CD4-positive, alpha-beta memory T cell (primary cell): ENCODE results near the gene AHSG. TPM values are rescaled to one million over a fixed set of nuclear protein-coding genes. Genes with fewer than 3 reads are reported as not detected.
"Not testable (repeated sequence)": the region's sequence is repeated elsewhere in the genome, so short reads cannot be mapped to it uniquely, and the experiment has no call there.

Experiments used
- CTCF ChIA-PET: fragments of 350-600 bp; sonication (Branson Sonifier 250); formaldehyde crosslinking; loops from one replicate; lab custom pipeline; 2021; ENCODE audit warnings: inconsistent platforms; ENCODE audit not compliant: partially characterized antibody; lab: Charles Lee
- POLR2A ChIA-PET: fragments of 350-600 bp; sonication (Branson Sonifier 250); formaldehyde crosslinking; loops from one replicate; lab custom pipeline; 2021; ENCODE audit not compliant: partially characterized antibody; lab: Charles Lee
- DNase-seq, 5 donors: peaks; one replicate each; pipeline versions ENCODE4 v3.0.0 to v3.0.0-alpha.2; 2020 to 2022; ENCODE audit warnings: mixed read lengths in 1 of 5
- H3K27ac ChIP-seq: one replicate; pipeline ENCODE4 v1.7.0; 2013; ENCODE audit warnings: low read depth, low read length
- H3K27me3 ChIP-seq: 2 replicates; pipeline ENCODE4 v1.7.0; 2013; ENCODE audit warnings: mild to moderate bottlenecking, low read length, moderate library complexity; ENCODE audit not compliant: insufficient read depth
- H3K36me3 ChIP-seq: 2 replicates; pipeline ENCODE4 v1.7.0; 2013; ENCODE audit warnings: mild to moderate bottlenecking, low read length, moderate library complexity; ENCODE audit not compliant: insufficient read depth
- H3K4me1 ChIP-seq: 2 replicates; pipeline ENCODE4 v1.7.0; 2013; ENCODE audit warnings: mild to moderate bottlenecking, low read length, moderate library complexity; ENCODE audit not compliant: insufficient read depth
- H3K4me3 ChIP-seq, 2 donors: one replicate each; pipeline ENCODE4 v1.7.0; 2013; ENCODE audit warnings: low read length in 2 of 2, mild to moderate bottlenecking in 1 of 2
- H3K9me3 ChIP-seq, 2 donors: one replicate each; pipeline ENCODE4 v1.7.0; 2013; ENCODE audit warnings: low read length in 2 of 2, control low read depth in 1 of 2; ENCODE audit not compliant: control insufficient read depth in 1 of 2
- H3K27ac Mint-ChIP-seq, 7 donors: one replicate each; pipeline ENCODE4 v1.8.0; 2020 to 2021; ENCODE audit warnings: mixed read lengths in 7 of 7, mild to moderate bottlenecking in 6 of 7, inconsistent platforms in 3 of 7, moderate library complexity in 3 of 7
- H3K27me3 Mint-ChIP-seq, 2 donors: one replicate each; pipeline ENCODE4 v1.8.0; 2020 to 2021; ENCODE audit warnings: mixed read lengths in 2 of 2
- H3K36me3 Mint-ChIP-seq, 2 donors: one replicate each; pipeline ENCODE4 v1.8.0; 2020 to 2021; ENCODE audit warnings: mixed read lengths in 2 of 2, inconsistent platforms in 1 of 2, mild to moderate bottlenecking in 1 of 2
- H3K4me1 Mint-ChIP-seq, 4 donors: one replicate each; pipeline ENCODE4 v1.8.0; 2020 to 2021; ENCODE audit warnings: mixed read lengths in 4 of 4, mild to moderate bottlenecking in 1 of 4
- H3K4me3 Mint-ChIP-seq, 8 donors: one replicate each; pipeline ENCODE4 v1.8.0; 2020 to 2021; ENCODE audit warnings: mixed read lengths in 8 of 8, mild to moderate bottlenecking in 7 of 8, moderate library complexity in 6 of 8, inconsistent platforms in 3 of 8
- H3K9me3 Mint-ChIP-seq, 8 donors: one replicate each; pipeline ENCODE4 v1.8.0; 2020 to 2021; ENCODE audit warnings: mixed read lengths in 8 of 8, mild to moderate bottlenecking in 5 of 8, inconsistent platforms in 3 of 8, moderate library complexity in 1 of 8
- intact Hi-C: fragments of 100-400 bp; cut with micrococcal nuclease; formaldehyde crosslinking; loops from one replicate; pipeline ENCODE4 v1.15.1; 2023
- polyA plus RNA-seq, 2 donors: library from polyadenylated mRNA; unstranded; fragments of 300-500 nt; fragmentation: Illumina TruSeq; gene quantifications; one replicate each; pipeline ENCODE4 v1.2.3, GENCODE V29; 2021
- total RNA-seq, 2 experiments: library from RNA; stranded (reverse); gene quantifications; one replicate each; pipeline ENCODE4 v1.2.3, GENCODE V29; 2021

The AHSG gene
- total and polyA plus RNA-seq, 4 experiments from 2014 or later, result not detected

GRCh38 chr3:186627852-186628414 is 15.1 kb downstream of the AHSG start:
- Histone ChIP-seq H3K27ac (no peak overlapping the region), H3K4me1 (no peaks in the 10 kb centered on the region), H3K27me3 (no peaks in the 10 kb centered on the region), H3K36me3 (no peaks in the 10 kb centered on the region), H3K4me3 (no peak overlapping the region), H3K9me3 (no peaks in the 10 kb centered on the region)
- no peak for DNase-seq
- intact Hi-C loops, result no loop called here
- Mint-ChIP-seq H3K9me3 (peaks cover 0 to 2% (median 0%) of the 10 kb centered on the region in 8 donors), H3K4me1 (peaks cover 0 to 1% (median 0%) of the 10 kb centered on the region in 4 donors), H3K4me3 (no peak overlapping the region), H3K27ac (no peak overlapping the region), H3K36me3 (no peaks in the 10 kb centered on the region), H3K27me3 (peaks cover 10 to 12% of the 10 kb centered on the region in 2 donors)
- POLR2A ChIA-PET, result no interaction called here
- CTCF ChIA-PET, result no interaction called here

GRCh38 chr3:186628756-186629155 is 15.9 kb downstream of the AHSG start:
- DNase-seq, result no peak
- H3K4me1 ChIP-seq, result no peaks in the 10 kb centered on the region
- Mint-ChIP-seq H3K27ac (no peak overlapping the region), H3K4me1 (peaks cover 0 to 1% (median 0%) of the 10 kb centered on the region in 4 donors), H3K4me3 (no peak overlapping the region), H3K36me3 (no peaks in the 10 kb centered on the region), H3K9me3 (peaks cover 0 to 2% (median 0%) of the 10 kb centered on the region in 8 donors), H3K27me3 (peaks cover 8% of the 10 kb centered on the region in 2 donors)
- ChIA-PET CTCF (no interaction called here), POLR2A (no interaction called here)
- H3K36me3 ChIP-seq, result no peaks in the 10 kb centered on the region
- H3K27ac ChIP-seq, result no peak overlapping the region
- no peak overlapping the region for H3K4me3 ChIP-seq
- intact Hi-C loops, result no loop called here
- no peaks in the 10 kb centered on the region for H3K9me3 ChIP-seq
- H3K27me3 ChIP-seq, result no peaks in the 10 kb centered on the region

- intact Hi-C loops, result no loop called here
- Mint-ChIP-seq H3K4me1 (peaks cover 0 to 1% (median 0%) of the 10 kb centered on the region in 4 donors), H3K9me3 (peaks cover 0 to 2% (median 0%) of the 10 kb centered on the region in 8 donors), H3K36me3 (no peaks in the 10 kb centered on the region), H3K4me3 (no peak overlapping the region), H3K27ac (peak overlapping the region in 1 of 7 donors; percentile 44), H3K27me3 (peaks cover 8 to 10% of the 10 kb centered on the region in 2 donors)
- H3K36me3 ChIP-seq, result no peaks in the 10 kb centered on the region
- no peaks in the 10 kb centered on the region for H3K27me3 ChIP-seq
- DNase-seq, result no peak
- no peak overlapping the region for H3K4me3 ChIP-seq
- no peak overlapping the region for H3K27ac ChIP-seq
- H3K4me1 ChIP-seq, result no peaks in the 10 kb centered on the region
- ChIA-PET POLR2A (no interaction called here), CTCF (interaction anchor here (4.7 kb wide), 1 partner anchor 17 kb away, joined by 48 read pairs; the partner anchor contains the start of gene AHSG)
- no peaks in the 10 kb centered on the region for H3K9me3 ChIP-seq
These were observed 18.2 kb downstream of the AHSG start for GRCh38 chr3:186630950-186631641.

GRCh38 chr3:186633481-186633880 is 20.6 kb downstream of the AHSG start:
- Histone ChIP-seq H3K9me3 (no peaks in the 10 kb centered on the region), H3K4me3 (no peak overlapping the region), H3K27me3 (no peaks in the 10 kb centered on the region), H3K27ac (no peak overlapping the region), H3K4me1 (no peaks in the 10 kb centered on the region), H3K36me3 (no peaks in the 10 kb centered on the region)
- peaks cover 0 to 1% (median 0%) of the 10 kb centered on the region in 4 donors for H3K4me1 Mint-ChIP-seq
- ChIA-PET POLR2A (no interaction called here), CTCF (interaction anchor here (4.7 kb wide), 1 partner anchor 19 kb away, joined by 48 read pairs; the partner anchor contains the start of gene AHSG)
- H3K27me3 Mint-ChIP-seq, result peaks cover 6 to 13% of the 10 kb centered on the region in 2 donors
- H3K4me3 Mint-ChIP-seq, result no peak overlapping the region
- intact Hi-C loops, result no loop called here
- no peaks in the 10 kb centered on the region for H3K9me3 Mint-ChIP-seq
- H3K36me3 Mint-ChIP-seq, result no peaks in the 10 kb centered on the region
- DNase-seq, result no peak
- no peak overlapping the region for H3K27ac Mint-ChIP-seq

- intact Hi-C loops, H3K9me3 ChIP-seq, H3K36me3 ChIP-seq, H3K27ac Mint-ChIP-seq, H3K27ac ChIP-seq, H3K9me3 Mint-ChIP-seq, H3K4me3 Mint-ChIP-seq, POLR2A ChIA-PET, H3K36me3 Mint-ChIP-seq, H3K4me1 ChIP-seq, H3K4me3 ChIP-seq, H3K4me1 Mint-ChIP-seq, DNase-seq, H3K27me3 ChIP-seq: not testable (repeated sequence)
- CTCF ChIA-PET, result interaction anchor here (0.7 to 1.7 kb wide), 2 partner anchors 17 to 20 kb away, joined by 3 to 5 read pairs; no protein-coding TSS in a partner anchor
- peaks cover 6 to 13% of the 10 kb centered on the region in 2 donors for H3K27me3 Mint-ChIP-seq
These were observed 21.3 kb downstream of the AHSG start for GRCh38 chr3:186634207-186634606.

GRCh38 chr3:186635532-186635931 is 22.7 kb downstream of the AHSG start:
- intact Hi-C loops, result no loop called here

GRCh38 chr3:186636536-186636935 is 23.7 kb downstream of the AHSG start:
- Histone ChIP-seq H3K4me1 (no peaks in the 10 kb centered on the region), H3K9me3 (no peaks in the 10 kb centered on the region), H3K27me3 (no peaks in the 10 kb centered on the region), H3K27ac (no peak overlapping the region), H3K36me3 (no peaks in the 10 kb centered on the region), H3K4me3 (no peak overlapping the region)
- H3K27me3 Mint-ChIP-seq, result peaks cover 9 to 15% of the 10 kb centered on the region in 2 donors
- POLR2A ChIA-PET, result no interaction called here
- no peak overlapping the region for H3K27ac Mint-ChIP-seq
- H3K36me3 Mint-ChIP-seq, result no peaks in the 10 kb centered on the region
- no peak overlapping the region for H3K4me3 Mint-ChIP-seq
- H3K9me3 Mint-ChIP-seq, result no peaks in the 10 kb centered on the region
- CTCF ChIA-PET, result interaction anchor here (1.3 kb wide), 1 partner anchor 22 kb away, joined by 3 read pairs; no protein-coding TSS in a partner anchor
- no peaks in the 10 kb centered on the region for H3K4me1 Mint-ChIP-seq
- no peak for DNase-seq
- intact Hi-C loops, result no loop called here

More at GRCh38 chr3:186635532-186635931, 22.7 kb downstream of the AHSG start:
- Mint-ChIP-seq H3K27me3 (peaks cover 7 to 15% of the 10 kb centered on the region in 2 donors), H3K4me1 (peaks cover 0 to 1% (median 0%) of the 10 kb centered on the region in 4 donors), H3K27ac (no peak overlapping the region), H3K36me3 (no peaks in the 10 kb centered on the region), H3K4me3 (no peak overlapping the region), H3K9me3 (no peaks in the 10 kb centered on the region)
- Histone ChIP-seq H3K36me3 (no peaks in the 10 kb centered on the region), H3K9me3 (no peaks in the 10 kb centered on the region), H3K27me3 (no peaks in the 10 kb centered on the region), H3K27ac (no peak overlapping the region), H3K4me1 (no peaks in the 10 kb centered on the region), H3K4me3 (no peak overlapping the region)
- ChIA-PET CTCF (interaction anchor here (1.7 kb wide), 1 partner anchor 18 kb away, joined by 5 read pairs; no protein-coding TSS in a partner anchor), POLR2A (no interaction called here)
- no peak for DNase-seq
